Activated B cell treated with CpG ODN at 0.5 μM for 24 hours (primary cell): ENCODE data around the gene LMNA. TPM values are rescaled to one million over a fixed set of nuclear protein-coding genes. Genes with fewer than 3 reads are reported as not detected.

Experiments used
- ATAC-seq: fragments of 200-7000 bp; cut with Tn5 transposase; one replicate; pipeline ENCODE4 v1.10.0; 2021; ENCODE audit warnings: low read depth, mild to moderate bottlenecking, moderate library complexity
- CTCF ChIA-PET: fragments of 350-600 bp; sonication (Branson Sonifier 250); formaldehyde crosslinking; loops from one replicate; lab custom pipeline; 2021; ENCODE audit warnings: antibody characterized with exemption; lab: Charles Lee
- POLR2A ChIA-PET: fragments of 350-600 bp; sonication (Branson Sonifier 250); formaldehyde crosslinking; loops from one replicate; lab custom pipeline; 2021; ENCODE audit warnings: antibody characterized with exemption; lab: Charles Lee
- DNase-seq: peaks from one replicate; pipeline ENCODE4 v3.0.0; 2022
- H3K27ac Mint-ChIP-seq: one replicate; pipeline ENCODE4 v1.8.0; 2020; ENCODE audit warnings: mixed read lengths
- H3K27me3 Mint-ChIP-seq: one replicate; pipeline ENCODE4 v1.8.0; 2021; ENCODE audit warnings: mixed read lengths
- H3K36me3 Mint-ChIP-seq: one replicate; pipeline ENCODE4 v1.8.0; 2021; ENCODE audit warnings: low read depth, mixed read lengths
- H3K4me1 Mint-ChIP-seq: one replicate; pipeline ENCODE4 v1.8.0; 2021; ENCODE audit warnings: mixed read lengths
- H3K4me3 Mint-ChIP-seq: one replicate; pipeline ENCODE4 v1.8.0; 2020; ENCODE audit warnings: mild to moderate bottlenecking, mixed read lengths
- H3K9me3 Mint-ChIP-seq: one replicate; pipeline ENCODE4 v1.8.0; 2020; ENCODE audit warnings: mixed read lengths
- CTCF ChIP-seq: fragments of 200-600 bp; IDR thresholded peaks from one replicate; pipeline ENCODE4 v1.8.0; 2022; ENCODE audit warnings: antibody characterized with exemption, mild to moderate bottlenecking
- intact Hi-C: fragments of 100-400 bp; cut with micrococcal nuclease; formaldehyde crosslinking; loops from one replicate; pipeline ENCODE4 v1.15.1; 2024
- total RNA-seq: library from RNA; stranded (reverse); gene quantifications from 2 replicates; pipeline ENCODE4 v1.2.3, GENCODE V29; 2022

The LMNA gene
- total RNA-seq, 1 donor from 2014 or later = 47.5 TPM

GRCh38 chr1:156154317-156154749 lies 39.8 kb downstream of the LMNA start:
- ChIA-PET CTCF (interaction anchor here (1.0 to 1.6 kb wide), 4 partner anchors 9 to 71 kb away, joined by 3 to 10 read pairs (median 5); partner anchors contain the start of gene SLC25A44), POLR2A (interaction anchor here (0.5 to 2.1 kb wide), 7 partner anchors 10 to 1003 kb away, joined by 4 to 19 read pairs (median 9); partner anchors contain the start of genes PMF1, SLC25A44 and SMG5)
- H3K27ac Mint-ChIP-seq = peak overlapping the region; percentile 82
- intact Hi-C loops = loop anchor here (1.0 to 2.0 kb wide), 3 partner anchors 39 to 59 kb away; partner anchors contain the start of gene PMF1
- peaks cover 9% of the 10 kb centered on the region for H3K27me3 Mint-ChIP-seq
- H3K4me1 Mint-ChIP-seq = peaks cover 95% of the 10 kb centered on the region
- DNase-seq = peak; percentile 66
- peaks cover 8% of the 10 kb centered on the region for H3K36me3 Mint-ChIP-seq
- peak overlapping the region; percentile 81 for H3K4me3 Mint-ChIP-seq
- no peaks in the 10 kb centered on the region for H3K9me3 Mint-ChIP-seq
- peak; percentile 95 for ATAC-seq
- TF ChIP-seq CTCF = no peak

GRCh38 chr1:156155756-156156510 lies 41.4 kb downstream of the LMNA start:
- Mint-ChIP-seq H3K9me3 (no peaks in the 10 kb centered on the region), H3K27ac (no peak overlapping the region), H3K36me3 (peaks cover 8% of the 10 kb centered on the region), H3K27me3 (peaks cover 15% of the 10 kb centered on the region), H3K4me3 (peak overlapping the region; percentile 39), H3K4me1 (peaks cover 91% of the 10 kb centered on the region)
- no peak for ATAC-seq
- TF ChIP-seq CTCF = no peak
- ChIA-PET CTCF (interaction anchor here (1.9 kb wide), 1 partner anchor 69 kb away, joined by 9 read pairs; no protein-coding TSS in a partner anchor), POLR2A (interaction anchor here (0.5 to 2.1 kb wide), 7 partner anchors 8 to 1007 kb away, joined by 3 to 12 read pairs (median 6); partner anchors contain the start of genes PMF1, SLC25A44 and SMG5)
- no peak for DNase-seq
- intact Hi-C loops = loop anchor here (2.0 kb wide), 1 partner anchor 49 kb away; no protein-coding TSS in a partner anchor

- intact Hi-C loops = no loop called here
- no peak for ATAC-seq
- TF ChIP-seq CTCF = no peak
- H3K4me1 Mint-ChIP-seq = peaks cover 80% of the 10 kb centered on the region
- H3K9me3 Mint-ChIP-seq = no peaks in the 10 kb centered on the region
- peaks cover 17% of the 10 kb centered on the region for H3K27me3 Mint-ChIP-seq
- ChIA-PET CTCF (interaction anchor here (2.8 kb wide), 1 partner anchor 67 kb away, joined by 7 read pairs; no protein-coding TSS in a partner anchor), POLR2A (interaction anchor here (0.6 to 0.8 kb wide), 3 partner anchors 44 to 137 kb away, joined by 3 to 9 read pairs (median 3); partner anchors contain the start of gene PMF1)
- no peak overlapping the region for H3K27ac Mint-ChIP-seq
- no peak overlapping the region for H3K4me3 Mint-ChIP-seq
- peaks cover 8% of the 10 kb centered on the region for H3K36me3 Mint-ChIP-seq
- DNase-seq = no peak
Observed at GRCh38 chr1:156157506-156157905, 43.0 kb downstream of the LMNA start.

GRCh38 chr1:156157966-156158365 lies 43.5 kb downstream of the LMNA start:
- no peak overlapping the region for H3K27ac Mint-ChIP-seq
- peak overlapping the region; percentile 21 for H3K4me3 Mint-ChIP-seq
- no peak for TF ChIP-seq CTCF
- ChIA-PET CTCF (interaction anchor here (2.8 kb wide), 1 partner anchor 67 kb away, joined by 7 read pairs; no protein-coding TSS in a partner anchor), POLR2A (interaction anchor here (0.6 to 0.8 kb wide), 2 partner anchors 44 to 55 kb away, joined by 3 to 9 read pairs; partner anchors contain the start of gene PMF1)
- no peak for ATAC-seq
- peaks cover 8% of the 10 kb centered on the region for H3K36me3 Mint-ChIP-seq
- no peaks in the 10 kb centered on the region for H3K9me3 Mint-ChIP-seq
- DNase-seq = no peak
- intact Hi-C loops = no loop called here
- H3K27me3 Mint-ChIP-seq = peaks cover 17% of the 10 kb centered on the region
- peaks cover 75% of the 10 kb centered on the region for H3K4me1 Mint-ChIP-seq
